Heart left ventricle (tissue), 13 donors: Measurements from ENCODE around the gene SLC22A7.

Source experiments
- CTCF ChIP-seq, 12 donors: fragments of 200-600 bp; sonication (generic) in 4 of 12; IDR thresholded peaks; one replicate each; pipeline versions ENCODE4 v1.5.0 to v1.8.0; 2018 to 2022; ENCODE audit warnings: antibody characterized with exemption in 12 of 12, mild to moderate bottlenecking in 5 of 12
- POLR2A ChIP-seq, 2 donors: fragments of 450-650 bp; IDR thresholded peaks; one replicate each; pipeline ENCODE4 v1.6.1; 2017; ENCODE audit warnings: antibody characterized with exemption in 2 of 2, mild to moderate bottlenecking in 2 of 2, moderate library complexity in 2 of 2
- donor health status: ischemic (EF 13 %, LVEDD 7.1; RV severe dilation, severe dysfunction).
- donor health status: DM: no; HTN: yes; CAD: no.
- donor health status: DM: no; HTN: no; CAD: no.
- donor health status: ischemic (EF 25% LVEDD 6.9; RV normal size, moderate dysfunction).
- donor health status: ischemic (EF 25% LVEDD 5.7; RV mildly dilated, moderate dysfunction).
- donor health status: ischemic (EF 35%, LVEDD 5.7; RV mildly dilated, moderate dysfunction).
- donor health status: nonischemic (EF 11% LVEDD 7.7; RV severe dilation, severe dysfunction).
- donor health status: DM: yes; HTN: yes; CAD: no.
- donor health status: PGD.
- donor health status: ischemic (EF 29% LVEDD 5.4; RV normal size, mild dysfunction).
- donor health status: nonischemic (EF 23%, LVEDD 6.1; RV moderate dilation, normal function).

GRCh38 chr6:43347444-43347843 lies 49.4 kb downstream of the SLC22A7 start:
- TF ChIP-seq CTCF (IDR thresholded peaks at IDR 0.05) = no peak
- TF ChIP-seq POLR2A (IDR thresholded peaks at IDR 0.05) = no peak
